Common myeloid progenitor, CD34-positive (primary cell): ENCODE results near the gene ROR1.

Source experiments
- CTCF ChIA-PET: fragments of 350-600 bp; sonication (Branson Sonifier 250); formaldehyde crosslinking; loops from one replicate; lab custom pipeline; 2021; ENCODE audit warnings: antibody characterized with exemption; lab: Charles Lee
- POLR2A ChIA-PET: fragments of 350-600 bp; sonication (Branson Sonifier 250); formaldehyde crosslinking; loops from one replicate; lab custom pipeline; 2021; ENCODE audit warnings: antibody characterized with exemption; lab: Charles Lee
- DNase-seq, 3 donors: peaks; one replicate each; pipeline versions ENCODE4 v3.0.0 to v3.0.0-alpha.2; 2013
- H3K27ac ChIP-seq, 2 experiments: 1 replicate in 1 of 2; 2 replicates in 1 of 2; pipeline ENCODE4 v1.7.0; 2013; ENCODE audit warnings: inconsistent platforms in 2 of 2, low read length in 2 of 2, mild to moderate bottlenecking in 2 of 2, low read depth in 1 of 2, moderate library complexity in 1 of 2; ENCODE audit not compliant: severe bottlenecking in 2 of 2, insufficient read depth in 1 of 2, poor library complexity in 1 of 2
- H3K27me3 ChIP-seq, 5 experiments: replicated peaks in 2 of 5; 1 replicate in 3 of 5; 2 replicates in 2 of 5; pipeline versions ENCODE4 v1.6.1 to v1.7.0; 2013; ENCODE audit warnings: low read length in 4 of 5, mild to moderate bottlenecking in 2 of 5, moderate library complexity in 2 of 5, inconsistent platforms in 1 of 5; ENCODE audit not compliant: insufficient read depth in 5 of 5, control insufficient read depth in 4 of 5
- H3K36me3 ChIP-seq, 4 experiments: 1 replicate in 2 of 4; 2 replicates in 2 of 4; pipeline versions ENCODE4 v1.6.1 to v1.7.0; 2013; ENCODE audit warnings: low read length in 3 of 4, control low read depth in 1 of 4, mild to moderate bottlenecking in 1 of 4; ENCODE audit not compliant: control insufficient read depth in 4 of 4, insufficient read depth in 4 of 4
- H3K4me1 ChIP-seq, 4 experiments: 1 replicate in 3 of 4; 2 replicates in 1 of 4; pipeline versions ENCODE4 v1.6.1 to v1.7.1; 2013; ENCODE audit warnings: low read length in 3 of 4, mild to moderate bottlenecking in 3 of 4, control low read depth in 1 of 4, inconsistent platforms in 1 of 4, moderate library complexity in 1 of 4; ENCODE audit not compliant: control insufficient read depth in 4 of 4, insufficient read depth in 4 of 4; ENCODE audit errors: control extremely low read depth in 1 of 4
- H3K4me3 ChIP-seq, 7 experiments: 1 replicate in 4 of 7; 2 replicates in 3 of 7; pipeline versions ENCODE4 v1.5.1 to v1.7.0; 2013; ENCODE audit warnings: mild to moderate bottlenecking in 7 of 7, low read length in 6 of 7, moderate library complexity in 6 of 7, inconsistent platforms in 2 of 7, low read depth in 2 of 7, control low read depth in 1 of 7; ENCODE audit not compliant: insufficient read depth in 4 of 7, control insufficient read depth in 1 of 7; ENCODE audit errors: extremely low read depth in 1 of 7
- H3K9me3 ChIP-seq, 5 experiments: 1 replicate in 4 of 5; 2 replicates in 1 of 5; pipeline versions ENCODE4 v1.6.1 to v1.7.1; 2013; ENCODE audit warnings: low read length in 4 of 5, mild to moderate bottlenecking in 2 of 5, inconsistent platforms in 1 of 5, low read depth in 1 of 5, moderate library complexity in 1 of 5; ENCODE audit not compliant: control insufficient read depth in 4 of 5, insufficient read depth in 2 of 5; ENCODE audit errors: control extremely low read depth in 1 of 5
- WGBS: methylation state at CpG from one replicate; pipeline ENCODE4 v1.1.5; 2013; ENCODE audit not compliant: insufficient coverage; 5-methylcytosine and 5-hydroxymethylcytosine counted together

ROR1 gene

DNA sequence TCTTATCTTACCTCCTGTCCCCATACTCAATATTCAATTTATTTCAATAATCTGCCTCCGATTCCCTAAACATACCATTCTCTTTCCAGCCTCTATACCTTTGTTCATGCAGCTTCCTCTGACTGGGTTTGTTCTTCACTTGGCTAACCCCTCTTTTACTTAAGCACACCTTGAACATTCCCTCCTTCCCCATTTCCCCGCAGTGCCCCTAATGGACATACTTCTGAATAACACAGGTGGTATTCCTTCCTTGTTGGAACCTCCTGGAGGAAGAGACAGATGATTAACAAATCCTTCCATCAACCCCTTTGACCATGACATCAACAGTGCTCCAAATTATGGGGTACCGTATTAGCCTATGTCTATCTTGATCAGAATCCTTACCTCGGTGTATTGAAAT, 239.6 kb downstream of the ROR1 start:
- ChIA-PET CTCF (no interaction called here), POLR2A (no interaction called here)
- WGBS, result 79% methylated on average over 3 of the region's 4 CpGs
- Histone ChIP-seq H3K36me3 (no peaks in the 10 kb centered on the region), H3K27me3 (no peaks in the 10 kb centered on the region), H3K4me3 (no peak overlapping the region), H3K9me3 (no peaks in the 10 kb centered on the region), H3K4me1 (no peaks in the 10 kb centered on the region), H3K27ac (no peak overlapping the region)
- DNase-seq, result no peak

DNA sequence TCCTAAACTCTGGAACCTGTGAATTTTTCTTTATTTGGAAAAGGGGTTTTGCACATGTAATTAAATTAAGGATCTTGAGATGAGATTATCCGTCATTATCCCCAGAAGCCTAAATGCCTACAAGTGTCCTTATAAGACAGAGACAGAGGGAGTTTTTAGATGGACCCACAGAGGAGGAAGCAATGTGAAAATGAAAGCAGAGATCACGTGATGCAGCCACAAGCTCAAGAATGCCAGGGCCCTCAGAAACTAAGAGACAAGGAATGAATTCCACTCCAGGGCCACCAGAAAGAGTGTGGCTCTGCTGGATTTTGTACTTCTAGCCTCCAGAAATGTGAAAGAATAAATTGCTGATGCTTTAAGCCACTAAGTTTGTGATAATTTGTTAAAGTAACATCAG, 246.0 kb downstream of the ROR1 start:
- no peaks in the 10 kb centered on the region for H3K27me3 ChIP-seq
- POLR2A ChIA-PET, result no interaction called here
- peak overlapping the region in 1 of 2 experiments; percentile 54 for H3K27ac ChIP-seq
- H3K9me3 ChIP-seq, result no peaks in the 10 kb centered on the region
- H3K36me3 ChIP-seq, result no peaks in the 10 kb centered on the region
- CTCF ChIA-PET, result interaction anchor here (1.1 to 1.3 kb wide), 2 partner anchors 10 to 24 kb away, joined by 3 to 8 read pairs; no protein-coding TSS in a partner anchor
- peak; percentile 40 to 77 (median 71) for DNase-seq
- no peak overlapping the region for H3K4me3 ChIP-seq
- H3K4me1 ChIP-seq, result peaks cover 0 to 6% (median 4%) of the 10 kb centered on the region in 4 experiments
- 22% methylated on average over 1 of the region's 2 CpGs for WGBS

DNA sequence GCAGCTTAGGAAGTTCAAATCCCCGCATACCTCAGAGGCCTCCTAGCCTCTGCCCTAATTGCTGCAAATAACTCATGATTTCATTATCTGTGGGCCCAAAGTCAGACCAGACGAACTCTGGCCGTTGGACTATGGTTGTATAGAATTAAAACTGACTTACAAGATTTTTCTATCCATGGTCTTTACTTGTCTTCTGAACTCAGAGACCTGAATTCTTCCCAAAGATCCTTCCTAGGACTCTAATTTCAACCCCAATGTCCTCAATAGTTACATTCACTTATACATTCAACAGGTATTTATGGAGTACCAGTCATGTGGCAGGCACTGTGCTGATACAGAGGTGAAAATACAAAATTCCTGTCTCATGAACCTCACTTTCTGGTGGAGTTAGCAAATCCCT, 247.2 kb downstream of the ROR1 start:
- Histone ChIP-seq H3K36me3 (no peaks in the 10 kb centered on the region), H3K9me3 (no peaks in the 10 kb centered on the region), H3K4me1 (peaks cover 0 to 6% (median 4%) of the 10 kb centered on the region in 4 experiments), H3K27ac (no peak overlapping the region), H3K4me3 (no peak overlapping the region), H3K27me3 (no peaks in the 10 kb centered on the region)
- CTCF ChIA-PET, result interaction anchor here (1.1 to 1.3 kb wide), 2 partner anchors 23 to 117 kb away, joined by 3 read pairs; no protein-coding TSS in a partner anchor
- WGBS, result 100% methylated on average over 3 of the region's 3 CpGs
- no peak for DNase-seq
- POLR2A ChIA-PET, result no interaction called here

DNA sequence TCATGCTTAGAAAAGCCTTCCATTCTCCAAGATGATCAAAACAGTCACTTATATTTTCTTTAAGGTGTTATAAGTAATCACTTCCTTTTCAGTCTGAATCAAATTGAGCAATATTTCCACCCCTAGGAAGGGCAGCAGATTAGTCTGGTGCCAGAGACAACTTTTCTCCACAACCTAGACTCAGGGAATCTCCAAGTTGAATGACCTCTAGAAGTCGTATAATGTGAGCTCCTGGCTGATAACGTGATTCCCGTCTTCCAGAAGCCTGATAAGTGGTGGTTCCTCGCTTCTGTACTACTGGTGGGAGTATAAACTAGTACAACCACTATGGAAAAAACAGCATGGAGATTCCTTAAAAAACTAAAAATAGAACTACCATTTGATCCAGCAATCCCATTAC, 251.2 kb downstream of the ROR1 start:
- no peak for DNase-seq
- H3K27me3 ChIP-seq, result no peaks in the 10 kb centered on the region
- ChIA-PET POLR2A (no interaction called here), CTCF (no interaction called here)
- no peak overlapping the region for H3K27ac ChIP-seq
- peaks cover 0 to 2% (median under 1%) of the 10 kb centered on the region in 4 experiments for H3K4me1 ChIP-seq
- no peaks in the 10 kb centered on the region for H3K36me3 ChIP-seq
- peaks cover 0 to 4% (median 3%) of the 10 kb centered on the region in 5 experiments for H3K9me3 ChIP-seq
- H3K4me3 ChIP-seq, result no peak overlapping the region
- WGBS, result 100% methylated on average over 4 of the region's 4 CpGs

DNA sequence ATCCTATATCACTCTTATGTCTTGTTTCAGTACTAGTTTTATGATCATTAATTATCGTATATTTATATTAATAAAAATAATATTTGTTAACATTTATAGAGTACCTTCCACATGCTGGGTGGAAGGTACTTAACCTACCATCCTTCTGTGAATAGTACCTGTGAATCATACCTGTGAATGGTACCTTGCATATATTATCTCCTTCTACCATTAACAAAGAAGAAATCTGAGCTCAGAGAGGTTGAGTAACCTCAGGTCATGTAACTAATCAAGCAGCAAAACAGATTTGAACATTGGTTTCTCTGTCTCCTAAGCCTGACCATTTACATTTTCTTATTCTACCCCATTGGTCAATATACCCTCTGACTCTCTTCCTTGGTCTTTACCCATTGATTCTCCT, 255.2 kb downstream of the ROR1 start:
- POLR2A ChIA-PET, result no interaction called here

DNA sequence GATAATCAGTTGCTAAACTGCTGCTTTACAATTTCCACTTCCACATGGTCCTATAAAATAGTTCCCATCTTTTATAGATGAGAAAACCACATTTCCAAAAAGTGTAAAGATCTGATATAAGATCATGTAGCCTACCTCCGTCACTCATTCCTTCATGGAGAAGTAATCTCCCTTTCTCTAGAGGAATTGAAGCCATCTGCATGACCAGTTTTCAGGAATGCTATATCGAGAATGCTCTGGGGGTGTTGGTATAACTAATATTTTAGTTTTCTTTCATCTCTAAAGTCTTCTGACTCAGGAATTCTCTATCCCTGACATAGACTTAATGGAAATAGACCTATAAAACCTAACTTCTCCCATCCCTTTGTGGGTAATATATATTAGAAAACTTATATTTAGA, 256.6 kb downstream of the ROR1 start:
- Histone ChIP-seq H3K36me3 (no peaks in the 10 kb centered on the region), H3K27ac (no peak overlapping the region), H3K4me1 (no peaks in the 10 kb centered on the region), H3K4me3 (no peak overlapping the region), H3K9me3 (peaks cover 0 to 4% (median 3%) of the 10 kb centered on the region in 5 experiments), H3K27me3 (no peaks in the 10 kb centered on the region)
- no CpG with 5 or more reads among the region's 2 CpGs for WGBS
- ChIA-PET CTCF (interaction anchor here (0.6 kb wide), 1 partner anchor 20 kb away, joined by 4 read pairs; no protein-coding TSS in a partner anchor), POLR2A (no interaction called here)
- DNase-seq, result no peak

More for the DNA sequence above, 255.2 kb downstream of the ROR1 start:
- H3K9me3 ChIP-seq, result peaks cover 0 to 4% (median 3%) of the 10 kb centered on the region in 5 experiments
- no CpG with 5 or more reads among the region's 1 CpG for WGBS
- CTCF ChIA-PET, result no interaction called here
- no peak overlapping the region for H3K4me3 ChIP-seq
- H3K36me3 ChIP-seq, result no peaks in the 10 kb centered on the region
- H3K27ac ChIP-seq, result no peak overlapping the region
- no peaks in the 10 kb centered on the region for H3K4me1 ChIP-seq
- no peaks in the 10 kb centered on the region for H3K27me3 ChIP-seq
- DNase-seq, result no peak

DNA sequence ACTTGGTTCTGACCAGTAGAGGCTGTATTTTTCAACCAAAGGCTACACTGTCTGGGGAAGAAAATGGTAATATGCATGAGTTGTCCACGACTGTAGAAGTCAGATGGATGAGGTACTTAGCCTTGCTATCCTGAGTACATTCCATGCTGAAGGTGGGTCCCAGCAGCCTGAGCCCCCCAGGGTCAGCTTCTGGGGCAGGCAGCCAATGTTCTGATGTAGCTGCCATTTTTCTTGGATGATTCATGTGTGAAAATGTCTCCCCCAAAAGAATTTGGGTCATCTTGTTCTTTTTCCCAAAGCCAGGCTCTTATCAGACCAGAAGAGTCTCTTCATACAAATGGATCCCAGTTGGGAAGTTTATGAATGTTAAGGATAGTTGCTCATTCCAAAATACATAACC, 257.4 kb downstream of the ROR1 start:
- Histone ChIP-seq H3K4me1 (no peaks in the 10 kb centered on the region), H3K27ac (no peak overlapping the region), H3K9me3 (peaks cover 0 to 4% (median 3%) of the 10 kb centered on the region in 5 experiments), H3K27me3 (no peaks in the 10 kb centered on the region), H3K36me3 (no peaks in the 10 kb centered on the region), H3K4me3 (no peak overlapping the region)
- 78% methylated on average over 1 of the region's 1 CpG for WGBS
- DNase-seq, result no peak
- ChIA-PET CTCF (no interaction called here), POLR2A (no interaction called here)
